Measurements from ENCODE around the gene TTLL11. TPM values are rescaled to one million over a fixed set of nuclear protein-coding genes. Genes with fewer than 3 reads are reported as not detected.

The TTLL11 gene
- total and polyA plus RNA-seq, 2 experiments from 2014 or later, result 0.57 to 1.4 TPM

DNA sequence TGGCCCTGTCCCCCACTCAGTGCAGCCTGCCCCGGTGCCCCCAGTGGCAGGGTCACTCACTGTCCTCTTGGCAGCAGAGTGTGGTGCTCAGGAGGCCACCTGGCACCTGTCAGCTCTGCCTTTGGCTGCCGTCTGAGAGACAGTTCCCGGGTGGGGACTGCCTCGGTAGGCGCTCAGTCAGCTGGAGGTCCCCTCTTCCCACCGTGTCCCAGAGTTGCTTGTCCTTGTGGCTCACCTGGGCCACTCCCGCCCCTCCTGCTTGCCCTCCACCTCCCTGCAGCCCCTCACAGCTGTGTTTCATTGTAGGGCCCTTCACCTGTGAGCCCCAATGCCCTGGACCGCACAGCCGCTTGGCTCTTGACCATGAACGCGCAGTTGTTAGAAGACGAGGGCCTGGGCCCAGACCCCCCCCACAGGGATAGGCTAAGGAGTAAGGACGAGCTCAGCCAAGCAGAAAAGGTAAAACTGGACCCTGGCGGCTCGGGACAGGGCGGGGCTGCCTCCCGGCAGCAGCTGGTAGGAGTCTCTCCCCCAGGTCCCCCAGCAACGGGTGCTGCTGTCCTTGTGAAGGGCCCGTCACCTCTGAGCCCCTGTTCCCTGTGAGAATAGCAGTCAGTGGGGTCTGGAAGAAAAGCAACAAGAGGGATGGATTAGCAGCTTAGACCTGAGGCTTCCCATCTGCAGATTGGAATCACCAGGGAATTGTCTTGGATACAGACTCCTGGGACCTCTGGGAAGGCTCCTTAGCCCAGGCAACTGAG is 319.0 kb downstream of the TTLL11 start:
- Mint-ChIP-seq H3K36me3 (ENCODE audit: low read depth) (peaks cover 40% of the 10 kb centered on the region), H3K4me1 (no peaks in the 10 kb centered on the region), H3K4me3 (no peak overlapping the region), H3K27ac (no peak overlapping the region), H3K27me3 (ENCODE audit: insufficient read depth, low read depth, poor library complexity) (no peaks in the 10 kb centered on the region), H3K9me3 (no peaks in the 10 kb centered on the region)
- no peaks in the 10 kb centered on the region for H3K4me1 ChIP-seq (ENCODE audit: insufficient read depth)
- no peak overlapping the region for H2AFZ ChIP-seq
- no peaks in the 10 kb centered on the region; the same call in 1 of the 2 replicates for H4K20me1 ChIP-seq (replicated peaks; ENCODE audit: insufficient read depth)
- no peak overlapping the region for H3K27ac ChIP-seq (ENCODE audit: low read depth)
- no peak for DNase-seq (ENCODE audit: low spot score)
- H3K4me3 ChIP-seq, result no peak overlapping the region
- H3K79me2 ChIP-seq (replicated peaks; ENCODE audit: insufficient read depth), result peaks cover 2% of the 10 kb centered on the region; the same call in 1 of the 2 replicates
- no peaks in the 10 kb centered on the region for H3F3A ChIP-seq (replicated peaks; ENCODE audit: low read depth)
- ATAC-seq, result no peak
- no peaks in the 10 kb centered on the region for H3K27me3 ChIP-seq (ENCODE audit: insufficient read depth)
- TF ChIP-seq ZNF114 (CRISPR knock-in tag; IDR thresholded peaks at IDR 0.05) (no peak), EZH2phosphoT487 (IDR thresholded peaks at IDR 0.05; ENCODE audit: unreplicated experiment) (no peak), EZH2 (IDR thresholded peaks at IDR 0.05; ENCODE audit: low read depth, unreplicated experiment) (no peak), JUNB (IDR thresholded peaks at IDR 0.05; ENCODE audit: unreplicated experiment) (no peak), CREB1 (CRISPR knock-in tag; IDR thresholded peaks at IDR 0.05; ENCODE audit: low read depth) (no peak)
- no peaks in the 10 kb centered on the region for H3K9me2 ChIP-seq (ENCODE audit: insufficient read depth)
- peaks cover 8% of the 10 kb centered on the region for H3K36me3 ChIP-seq (ENCODE audit: insufficient read depth)
- no peak overlapping the region for H3K4me2 ChIP-seq

DNA sequence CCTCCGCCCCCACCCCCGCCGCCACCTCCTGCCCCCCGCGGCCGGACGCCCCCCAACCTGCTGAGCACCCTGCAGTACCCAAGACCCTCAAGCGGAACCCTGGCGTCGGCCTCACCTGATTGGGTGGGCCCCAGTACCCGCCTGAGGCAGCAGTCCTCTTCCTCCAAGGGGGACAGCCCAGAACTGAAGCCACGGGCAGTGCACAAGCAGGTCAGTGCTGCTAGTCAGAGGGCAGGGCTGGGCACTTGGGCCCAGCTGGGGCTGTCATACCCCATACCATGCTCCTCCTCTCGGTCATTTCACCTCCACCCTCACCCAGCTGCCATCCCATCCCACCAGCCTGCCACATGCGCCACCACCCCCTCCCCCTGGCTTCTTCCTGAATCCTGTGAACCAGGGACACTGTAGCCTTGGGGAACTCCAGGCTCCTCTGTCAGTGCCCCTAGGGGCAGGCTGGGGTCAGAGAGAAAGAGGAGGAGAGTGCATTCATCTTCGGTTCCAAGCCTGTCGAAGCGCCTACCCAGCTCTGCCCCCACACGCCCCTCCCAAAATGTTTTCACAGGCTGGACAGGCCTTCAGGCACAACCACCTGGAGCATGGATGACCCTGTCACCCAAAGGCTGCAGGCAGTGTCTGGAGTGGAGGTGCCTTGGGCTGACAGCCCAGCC is 319.7 kb downstream of the TTLL11 start:
- no peak for ATAC-seq
- no peaks in the 10 kb centered on the region for H3K27me3 Mint-ChIP-seq (ENCODE audit: insufficient read depth, low read depth, poor library complexity)
- no peaks in the 10 kb centered on the region for H3K9me3 Mint-ChIP-seq
- H4K20me1 ChIP-seq (replicated peaks; ENCODE audit: insufficient read depth), result no peaks in the 10 kb centered on the region; the same call in 1 of the 2 replicates
- H3K4me2 ChIP-seq, result no peak overlapping the region
- H3K36me3 Mint-ChIP-seq (ENCODE audit: low read depth), result peaks cover 42% of the 10 kb centered on the region
- H3K4me3 ChIP-seq, result no peak overlapping the region
- no peak for DNase-seq (ENCODE audit: low spot score)
- no peaks in the 10 kb centered on the region for H3K9me2 ChIP-seq (ENCODE audit: insufficient read depth)
- no peaks in the 10 kb centered on the region for H3K79me2 ChIP-seq (replicated peaks; ENCODE audit: insufficient read depth)
- no peaks in the 10 kb centered on the region for H3F3A ChIP-seq (replicated peaks; ENCODE audit: low read depth)
- no peak overlapping the region for H2AFZ ChIP-seq
- no peaks in the 10 kb centered on the region for H3K4me1 ChIP-seq (ENCODE audit: insufficient read depth)
- no peaks in the 10 kb centered on the region for H3K27me3 ChIP-seq (ENCODE audit: insufficient read depth)
- H3K4me1 Mint-ChIP-seq, result no peaks in the 10 kb centered on the region
- no peak overlapping the region for H3K27ac ChIP-seq (ENCODE audit: low read depth)
- H3K4me3 Mint-ChIP-seq, result no peak overlapping the region
- no peak overlapping the region for H3K27ac Mint-ChIP-seq
- H3K36me3 ChIP-seq (ENCODE audit: insufficient read depth), result peaks cover 10% of the 10 kb centered on the region
- TF ChIP-seq, protein P1, sequence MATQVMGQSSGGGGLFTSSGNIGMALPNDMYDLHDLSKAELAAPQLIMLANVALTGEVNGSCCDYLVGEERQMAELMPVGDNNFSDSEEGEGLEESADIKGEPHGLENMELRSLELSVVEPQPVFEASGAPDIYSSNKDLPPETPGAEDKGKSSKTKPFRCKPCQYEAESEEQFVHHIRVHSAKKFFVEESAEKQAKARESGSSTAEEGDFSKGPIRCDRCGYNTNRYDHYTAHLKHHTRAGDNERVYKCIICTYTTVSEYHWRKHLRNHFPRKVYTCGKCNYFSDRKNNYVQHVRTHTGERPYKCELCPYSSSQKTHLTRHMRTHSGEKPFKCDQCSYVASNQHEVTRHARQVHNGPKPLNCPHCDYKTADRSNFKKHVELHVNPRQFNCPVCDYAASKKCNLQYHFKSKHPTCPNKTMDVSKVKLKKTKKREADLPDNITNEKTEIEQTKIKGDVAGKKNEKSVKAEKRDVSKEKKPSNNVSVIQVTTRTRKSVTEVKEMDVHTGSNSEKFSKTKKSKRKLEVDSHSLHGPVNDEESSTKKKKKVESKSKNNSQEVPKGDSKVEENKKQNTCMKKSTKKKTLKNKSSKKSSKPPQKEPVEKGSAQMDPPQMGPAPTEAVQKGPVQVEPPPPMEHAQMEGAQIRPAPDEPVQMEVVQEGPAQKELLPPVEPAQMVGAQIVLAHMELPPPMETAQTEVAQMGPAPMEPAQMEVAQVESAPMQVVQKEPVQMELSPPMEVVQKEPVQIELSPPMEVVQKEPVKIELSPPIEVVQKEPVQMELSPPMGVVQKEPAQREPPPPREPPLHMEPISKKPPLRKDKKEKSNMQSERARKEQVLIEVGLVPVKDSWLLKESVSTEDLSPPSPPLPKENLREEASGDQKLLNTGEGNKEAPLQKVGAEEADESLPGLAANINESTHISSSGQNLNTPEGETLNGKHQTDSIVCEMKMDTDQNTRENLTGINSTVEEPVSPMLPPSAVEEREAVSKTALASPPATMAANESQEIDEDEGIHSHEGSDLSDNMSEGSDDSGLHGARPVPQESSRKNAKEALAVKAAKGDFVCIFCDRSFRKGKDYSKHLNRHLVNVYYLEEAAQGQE (IDR thresholded peaks at IDR 0.05; ENCODE audit: unreplicated experiment), result no peak
- TF ChIP-seq ZNF114 (CRISPR knock-in tag; IDR thresholded peaks at IDR 0.05) (no peak), CREB1 (CRISPR knock-in tag; IDR thresholded peaks at IDR 0.05; ENCODE audit: low read depth) (no peak), STAT1 (IDR thresholded peaks at IDR 0.05; ENCODE audit: unreplicated experiment) (no peak), EZH2phosphoT487 (IDR thresholded peaks at IDR 0.05; ENCODE audit: unreplicated experiment) (no peak), ZNF331 (CRISPR knock-in tag; IDR thresholded peaks at IDR 0.05; ENCODE audit: low read depth) (no peak), EZH2 (IDR thresholded peaks at IDR 0.05; ENCODE audit: low read depth, unreplicated experiment) (no peak), JUNB (IDR thresholded peaks at IDR 0.05; ENCODE audit: unreplicated experiment) (no peak)
- TF ChIP-seq, protein P2, sequence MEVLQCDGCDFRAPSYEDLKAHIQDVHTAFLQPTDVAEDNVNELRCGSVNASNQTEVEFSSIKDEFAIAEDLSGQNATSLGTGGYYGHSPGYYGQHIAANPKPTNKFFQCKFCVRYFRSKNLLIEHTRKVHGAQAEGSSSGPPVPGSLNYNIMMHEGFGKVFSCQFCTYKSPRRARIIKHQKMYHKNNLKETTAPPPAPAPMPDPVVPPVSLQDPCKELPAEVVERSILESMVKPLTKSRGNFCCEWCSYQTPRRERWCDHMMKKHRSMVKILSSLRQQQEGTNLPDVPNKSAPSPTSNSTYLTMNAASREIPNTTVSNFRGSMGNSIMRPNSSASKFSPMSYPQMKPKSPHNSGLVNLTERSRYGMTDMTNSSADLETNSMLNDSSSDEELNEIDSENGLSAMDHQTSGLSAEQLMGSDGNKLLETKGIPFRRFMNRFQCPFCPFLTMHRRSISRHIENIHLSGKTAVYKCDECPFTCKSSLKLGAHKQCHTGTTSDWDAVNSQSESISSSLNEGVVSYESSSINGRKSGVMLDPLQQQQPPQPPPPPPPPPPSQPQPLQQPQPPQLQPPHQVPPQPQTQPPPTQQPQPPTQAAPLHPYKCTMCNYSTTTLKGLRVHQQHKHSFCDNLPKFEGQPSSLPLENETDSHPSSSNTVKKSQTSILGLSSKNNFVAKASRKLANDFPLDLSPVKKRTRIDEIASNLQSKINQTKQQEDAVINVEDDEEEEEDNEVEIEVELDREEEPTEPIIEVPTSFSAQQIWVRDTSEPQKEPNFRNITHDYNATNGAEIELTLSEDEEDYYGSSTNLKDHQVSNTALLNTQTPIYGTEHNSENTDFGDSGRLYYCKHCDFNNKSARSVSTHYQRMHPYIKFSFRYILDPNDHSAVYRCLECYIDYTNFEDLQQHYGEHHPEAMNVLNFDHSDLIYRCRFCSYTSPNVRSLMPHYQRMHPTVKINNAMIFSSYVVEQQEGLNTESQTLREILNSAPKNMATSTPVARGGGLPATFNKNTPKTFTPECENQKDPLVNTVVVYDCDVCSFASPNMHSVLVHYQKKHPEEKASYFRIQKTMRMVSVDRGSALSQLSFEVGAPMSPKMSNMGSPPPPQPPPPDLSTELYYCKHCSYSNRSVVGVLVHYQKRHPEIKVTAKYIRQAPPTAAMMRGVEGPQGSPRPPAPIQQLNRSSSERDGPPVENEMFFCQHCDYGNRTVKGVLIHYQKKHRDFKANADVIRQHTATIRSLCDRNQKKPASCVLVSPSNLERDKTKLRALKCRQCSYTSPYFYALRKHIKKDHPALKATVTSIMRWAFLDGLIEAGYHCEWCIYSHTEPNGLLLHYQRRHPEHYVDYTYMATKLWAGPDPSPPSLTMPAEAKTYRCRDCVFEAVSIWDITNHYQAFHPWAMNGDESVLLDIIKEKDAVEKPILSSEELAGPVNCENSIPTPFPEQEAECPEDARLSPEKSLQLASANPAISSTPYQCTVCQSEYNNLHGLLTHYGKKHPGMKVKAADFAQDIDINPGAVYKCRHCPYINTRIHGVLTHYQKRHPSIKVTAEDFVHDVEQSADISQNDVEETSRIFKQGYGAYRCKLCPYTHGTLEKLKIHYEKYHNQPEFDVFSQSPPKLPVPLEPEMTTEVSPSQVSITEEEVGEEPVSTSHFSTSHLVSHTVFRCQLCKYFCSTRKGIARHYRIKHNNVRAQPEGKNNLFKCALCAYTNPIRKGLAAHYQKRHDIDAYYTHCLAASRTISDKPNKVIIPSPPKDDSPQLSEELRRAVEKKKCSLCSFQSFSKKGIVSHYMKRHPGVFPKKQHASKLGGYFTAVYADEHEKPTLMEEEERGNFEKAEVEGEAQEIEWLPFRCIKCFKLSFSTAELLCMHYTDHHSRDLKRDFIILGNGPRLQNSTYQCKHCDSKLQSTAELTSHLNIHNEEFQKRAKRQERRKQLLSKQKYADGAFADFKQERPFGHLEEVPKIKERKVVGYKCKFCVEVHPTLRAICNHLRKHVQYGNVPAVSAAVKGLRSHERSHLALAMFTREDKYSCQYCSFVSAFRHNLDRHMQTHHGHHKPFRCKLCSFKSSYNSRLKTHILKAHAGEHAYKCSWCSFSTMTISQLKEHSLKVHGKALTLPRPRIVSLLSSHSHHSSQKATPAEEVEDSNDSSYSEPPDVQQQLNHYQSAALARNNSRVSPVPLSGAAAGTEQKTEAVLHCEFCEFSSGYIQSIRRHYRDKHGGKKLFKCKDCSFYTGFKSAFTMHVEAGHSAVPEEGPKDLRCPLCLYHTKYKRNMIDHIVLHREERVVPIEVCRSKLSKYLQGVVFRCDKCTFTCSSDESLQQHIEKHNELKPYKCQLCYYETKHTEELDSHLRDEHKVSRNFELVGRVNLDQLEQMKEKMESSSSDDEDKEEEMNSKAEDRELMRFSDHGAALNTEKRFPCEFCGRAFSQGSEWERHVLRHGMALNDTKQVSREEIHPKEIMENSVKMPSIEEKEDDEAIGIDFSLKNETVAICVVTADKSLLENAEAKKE (CRISPR knock-in tag; IDR thresholded peaks at IDR 0.05), result no peak
